ENCODE data around the gene HOXD9. TPM values are rescaled to one million over a fixed set of nuclear protein-coding genes. Genes with fewer than 3 reads are reported as not detected.

The HOXD9 gene
- polyA plus RNA-seq, 1 experiment, result 1.8 TPM

DNA sequence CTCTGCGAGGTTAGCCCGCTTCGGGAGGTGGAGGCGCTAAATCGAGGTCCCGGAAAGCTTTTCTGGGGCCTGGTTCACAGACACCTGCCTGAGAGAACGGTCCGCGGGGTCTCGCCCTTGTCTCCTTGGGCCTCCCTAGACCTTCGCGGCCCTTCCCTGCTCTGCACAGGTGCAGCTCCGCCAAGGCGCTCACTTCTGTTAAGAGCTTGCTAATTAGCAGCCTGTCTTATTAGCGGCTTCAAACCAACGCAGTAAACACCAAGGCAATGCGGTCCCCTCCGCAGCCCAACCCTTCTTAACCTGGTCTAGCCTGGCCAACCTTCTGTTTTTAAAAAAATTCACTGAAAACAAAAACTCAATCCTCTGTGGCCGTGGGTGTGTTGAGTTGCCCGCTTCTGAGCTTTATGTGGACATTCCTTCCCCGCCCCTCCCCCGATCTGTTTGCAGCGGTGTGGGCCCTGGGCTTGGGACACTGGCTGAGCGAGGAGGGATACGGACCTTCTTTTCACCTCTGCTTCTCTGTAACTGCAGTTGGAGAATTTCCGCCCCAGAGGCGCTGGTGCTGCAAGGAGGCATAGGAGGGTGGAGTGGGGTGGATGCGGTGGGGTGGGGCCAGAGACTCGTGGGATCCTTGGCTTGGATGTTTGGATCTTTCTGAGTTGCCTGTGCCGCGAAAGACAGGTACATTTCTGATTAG is 25.4 kb downstream of the HOXD9 start:
- H3K36me3 ChIP-seq (ENCODE audit: control insufficient read depth, insufficient read depth, low read length), result no peaks in the 10 kb centered on the region
- ChIA-PET CTCF (interaction anchor here (1.0 to 1.7 kb wide), 2 partner anchors 307 to 406 kb away, joined by 4 to 6 read pairs; no protein-coding TSS in a partner anchor), POLR2A (no interaction called here)
- no peak overlapping the region for H3K4me3 ChIP-seq (ENCODE audit: low read depth, low read length)
- TF ChIP-seq CTCF (IDR thresholded peaks at IDR 0.05; ENCODE audit: insufficient read depth, low read depth, low read length), result no peak
- peaks cover 65% of the 10 kb centered on the region for H3K27me3 ChIP-seq (ENCODE audit: control insufficient read depth, insufficient read depth, low read length)
- no peak for DNase-seq (ENCODE audit: low read depth)

DNA sequence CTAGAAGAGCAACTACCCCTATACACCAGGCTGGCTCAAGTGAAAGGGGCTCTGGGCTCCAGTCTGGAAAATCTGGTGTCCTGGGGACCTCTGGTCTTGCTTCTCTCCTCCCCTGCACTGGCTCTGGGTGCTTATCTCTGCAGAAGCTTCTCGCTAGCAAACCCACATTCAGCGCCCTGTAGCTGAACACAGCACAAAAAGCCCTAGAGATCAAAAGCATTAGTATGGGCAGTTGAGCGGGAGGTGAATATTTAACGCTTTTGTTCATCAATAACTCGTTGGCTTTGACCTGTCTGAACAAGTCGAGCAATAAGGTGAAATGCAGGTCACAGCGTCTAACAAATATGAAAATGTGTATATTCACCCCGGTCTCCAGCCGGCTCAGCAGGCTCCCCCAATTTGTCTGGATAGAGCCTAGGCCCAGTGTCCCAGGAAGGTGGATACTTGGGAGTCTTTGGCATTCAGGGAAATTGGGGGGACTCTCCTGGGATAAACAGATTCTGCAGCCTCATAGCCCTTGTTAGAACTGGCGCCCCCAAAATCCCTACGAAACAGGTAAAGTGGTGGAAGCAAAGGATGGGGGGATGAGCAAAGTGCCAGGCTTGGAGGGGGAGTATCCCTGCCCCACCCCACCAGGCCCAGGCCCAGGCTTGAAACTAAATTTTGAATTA is 26.4 kb downstream of the HOXD9 start:
- ChIA-PET POLR2A (no interaction called here), CTCF (interaction anchor here (1.7 kb wide), 1 partner anchor 406 kb away, joined by 6 read pairs; no protein-coding TSS in a partner anchor)
- Histone ChIP-seq H3K27me3 (ENCODE audit: control insufficient read depth, insufficient read depth, low read length) (peaks cover 61% of the 10 kb centered on the region), H3K36me3 (ENCODE audit: control insufficient read depth, insufficient read depth, low read length) (no peaks in the 10 kb centered on the region), H3K4me3 (ENCODE audit: low read depth, low read length) (no peak overlapping the region)
- no peak for TF ChIP-seq CTCF (IDR thresholded peaks at IDR 0.05; ENCODE audit: insufficient read depth, low read depth, low read length)
- DNase-seq (ENCODE audit: low read depth), result no peak

GRCh38 chr2:176149481-176149938 is 27.0 kb downstream of the HOXD9 start:
- POLR2A ChIA-PET, result no interaction called here
- TF ChIP-seq CTCF (IDR thresholded peaks at IDR 0.05; ENCODE audit: insufficient read depth, low read depth, low read length), result no peak
- Histone ChIP-seq H3K4me3 (ENCODE audit: low read depth, low read length) (no peak overlapping the region), H3K36me3 (ENCODE audit: control insufficient read depth, insufficient read depth, low read length) (no peaks in the 10 kb centered on the region), H3K27me3 (ENCODE audit: control insufficient read depth, insufficient read depth, low read length) (peaks cover 61% of the 10 kb centered on the region)
- no peak for DNase-seq (ENCODE audit: low read depth)
- CTCF ChIA-PET, result no interaction called here

- CTCF ChIA-PET, result interaction anchor here (1.7 to 2.0 kb wide), 2 partner anchors 9 to 488 kb away, joined by 5 to 19 read pairs; no protein-coding TSS in a partner anchor
- H3K4me3 ChIP-seq (ENCODE audit: low read depth, low read length), result no peak overlapping the region
- peaks cover 59% of the 10 kb centered on the region for H3K27me3 ChIP-seq (ENCODE audit: control insufficient read depth, insufficient read depth, low read length)
- H3K36me3 ChIP-seq (ENCODE audit: control insufficient read depth, insufficient read depth, low read length), result no peaks in the 10 kb centered on the region
- no peak for TF ChIP-seq CTCF (IDR thresholded peaks at IDR 0.05; ENCODE audit: insufficient read depth, low read depth, low read length)
- POLR2A ChIA-PET, result no interaction called here
- DNase-seq (ENCODE audit: low read depth), result no peak
Observed at GRCh38 chr2:176149939-176150583, 27.5 kb downstream of the HOXD9 start.

Measured in BJ (cell line).